Colonic mucosa (tissue), 4 donors: Measurements from ENCODE around the gene CDCA4. TPM values are rescaled to one million over a fixed set of nuclear protein-coding genes. Genes with fewer than 3 reads are reported as not detected.
A peak's percentile ranks its signal among the peaks of the same experiment; 100 is the strongest.

Experiments used
- DNase-seq: peaks from one replicate; pipeline ENCODE4 v3.0.0-alpha.2; 2020
- H3K27ac ChIP-seq: fragments of 200-600 bp; one replicate; pipeline ENCODE4 v1.8.0; 2021
- H3K27me3 ChIP-seq: fragments of 200-600 bp; one replicate; pipeline ENCODE4 v1.8.0; 2021
- H3K36me3 ChIP-seq: fragments of 200-600 bp; one replicate; pipeline ENCODE4 v1.8.0; 2021
- H3K4me1 ChIP-seq: fragments of 200-600 bp; one replicate; pipeline ENCODE4 v1.8.0; 2021; ENCODE audit warnings: mild to moderate bottlenecking
- H3K4me3 ChIP-seq: fragments of 200-600 bp; one replicate; pipeline ENCODE4 v1.8.0; 2021
- H3K9ac ChIP-seq, 2 donors: one replicate each; pipeline ENCODE4 v1.7.0; 2013; ENCODE audit warnings: control low read depth in 2 of 2, low read depth in 2 of 2, low read length in 2 of 2
- H3K9me3 ChIP-seq: fragments of 200-600 bp; one replicate; pipeline ENCODE4 v1.8.0; 2021
- intact Hi-C: fragments of 100-400 bp; cut with DNase I; formaldehyde crosslinking; loops from one replicate; pipeline ENCODE4 v1.14.1; 2022
- total RNA-seq, 2 donors: library from RNA; stranded (reverse); fragmentation: NEBNext Ultra II Directional in 1 of 2; extraction: Animal tissue kit (Norgen Biotek cat#: 25700) in 1 of 2; gene quantifications; one replicate each; pipeline ENCODE4 v1.2.1, GENCODE V29; 2021
- TF ChIP-seq, protein P1 (sequence below): fragments of 200-600 bp; IDR thresholded peaks from one replicate; pipeline ENCODE4 v1.8.0; 2022; ENCODE audit warnings: antibody characterized with exemption, mild to moderate bottlenecking
- donor health status: healthy.
- donor health status: DM: no; HTN: no; CAD: no.
- donor health status: DM: no; HTN: no; CAD: no.

CDCA4 gene
- total RNA-seq, 2 donors from 2014 or later = 8.3 to 16.3 TPM

DNA sequence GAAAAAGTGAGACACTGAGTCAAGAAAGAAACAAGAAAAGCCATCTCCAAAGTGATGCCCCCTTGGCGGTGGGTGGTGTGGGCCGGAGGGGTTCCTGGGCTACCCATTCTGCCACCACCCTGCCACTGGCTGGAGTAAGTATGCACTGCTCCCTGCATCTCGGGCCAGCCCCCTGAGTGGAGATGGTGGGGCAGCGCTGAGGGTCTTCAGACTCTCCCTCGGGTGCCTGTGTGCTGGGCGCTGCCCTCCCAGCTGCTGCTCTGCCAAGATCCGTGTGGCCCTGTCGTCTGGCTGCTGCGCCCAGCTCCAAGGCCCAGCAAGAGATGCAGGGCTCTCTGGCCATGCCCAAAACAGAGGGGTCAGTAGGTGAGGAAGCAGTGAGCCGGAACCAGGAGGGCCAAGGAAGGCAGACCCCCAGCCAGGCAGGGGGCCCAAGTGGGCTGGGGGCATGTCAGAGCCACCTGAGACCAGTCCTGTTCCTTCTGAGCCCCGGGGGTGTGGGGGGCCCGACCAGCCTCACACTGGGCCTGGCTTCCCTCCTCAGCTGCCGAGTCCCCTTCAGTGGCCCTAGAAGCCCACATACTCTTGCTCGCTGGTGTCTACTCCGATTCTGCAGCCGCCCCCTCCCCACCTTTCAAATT, 39.2 kb upstream of the CDCA4 start:
- Histone ChIP-seq H3K27ac (no peak overlapping the region), H3K4me1 (no peaks in the 10 kb centered on the region), H3K4me3 (no peak overlapping the region), H3K9me3 (no peaks in the 10 kb centered on the region), H3K27me3 (no peaks in the 10 kb centered on the region), H3K36me3 (no peaks in the 10 kb centered on the region), H3K9ac (peak overlapping the region in 1 of 2 donors; percentile 34)
- TF ChIP-seq, protein P1, sequence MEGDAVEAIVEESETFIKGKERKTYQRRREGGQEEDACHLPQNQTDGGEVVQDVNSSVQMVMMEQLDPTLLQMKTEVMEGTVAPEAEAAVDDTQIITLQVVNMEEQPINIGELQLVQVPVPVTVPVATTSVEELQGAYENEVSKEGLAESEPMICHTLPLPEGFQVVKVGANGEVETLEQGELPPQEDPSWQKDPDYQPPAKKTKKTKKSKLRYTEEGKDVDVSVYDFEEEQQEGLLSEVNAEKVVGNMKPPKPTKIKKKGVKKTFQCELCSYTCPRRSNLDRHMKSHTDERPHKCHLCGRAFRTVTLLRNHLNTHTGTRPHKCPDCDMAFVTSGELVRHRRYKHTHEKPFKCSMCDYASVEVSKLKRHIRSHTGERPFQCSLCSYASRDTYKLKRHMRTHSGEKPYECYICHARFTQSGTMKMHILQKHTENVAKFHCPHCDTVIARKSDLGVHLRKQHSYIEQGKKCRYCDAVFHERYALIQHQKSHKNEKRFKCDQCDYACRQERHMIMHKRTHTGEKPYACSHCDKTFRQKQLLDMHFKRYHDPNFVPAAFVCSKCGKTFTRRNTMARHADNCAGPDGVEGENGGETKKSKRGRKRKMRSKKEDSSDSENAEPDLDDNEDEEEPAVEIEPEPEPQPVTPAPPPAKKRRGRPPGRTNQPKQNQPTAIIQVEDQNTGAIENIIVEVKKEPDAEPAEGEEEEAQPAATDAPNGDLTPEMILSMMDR = no peak
- intact Hi-C loops = loop anchor here (10.0 kb wide), 1 partner anchor 285 kb away; no protein-coding TSS in a partner anchor
- DNase-seq = no peak

DNA sequence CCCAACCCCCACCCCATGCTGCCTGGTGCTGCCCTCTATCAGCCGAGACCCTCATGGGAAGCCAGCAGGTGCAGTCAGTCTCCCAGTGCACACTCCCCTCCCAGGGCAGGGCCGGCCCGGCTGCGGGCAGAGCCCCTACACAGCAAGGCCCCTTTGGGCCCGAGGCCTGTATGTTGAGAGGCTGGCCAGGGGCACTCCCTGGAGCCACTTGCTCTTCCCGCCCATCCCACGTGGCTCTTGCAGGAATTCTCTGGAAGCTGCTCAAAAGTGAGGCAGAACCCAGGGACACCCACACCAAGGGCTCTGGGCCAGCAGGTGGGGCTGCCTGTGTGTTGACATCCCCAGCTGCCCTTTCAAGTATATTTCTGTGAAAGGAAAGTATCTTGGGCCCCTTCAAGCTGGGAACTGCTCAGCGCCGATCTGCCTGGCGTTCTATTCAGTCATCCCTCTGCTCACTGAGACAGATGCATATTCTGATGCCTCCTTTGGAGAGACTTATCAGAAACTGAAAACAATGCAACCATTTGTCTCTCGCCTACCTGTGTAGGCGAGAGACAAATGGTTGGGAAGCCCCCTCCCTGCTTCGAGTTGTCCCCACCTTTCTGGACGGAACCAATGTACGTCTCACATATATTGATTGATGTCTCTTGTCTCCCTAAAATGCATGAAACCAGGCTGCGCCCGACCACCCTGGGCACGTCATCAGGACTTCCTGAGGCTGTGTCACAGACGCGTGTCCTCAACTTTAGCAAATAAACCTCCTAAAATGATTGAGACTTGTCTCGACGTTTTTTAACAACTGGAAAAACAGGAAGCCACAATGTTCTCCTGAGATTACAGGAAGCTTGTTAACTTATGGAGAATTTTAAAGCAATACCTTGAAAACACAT, 38.4 kb upstream of the CDCA4 start:
- DNase-seq = no peak
- no peaks in the 10 kb centered on the region for H3K9me3 ChIP-seq
- no peaks in the 10 kb centered on the region for H3K4me1 ChIP-seq
- intact Hi-C loops = loop anchor here (10.0 kb wide), 1 partner anchor 284 kb away; no protein-coding TSS in a partner anchor
- H3K27ac ChIP-seq = no peak overlapping the region
- TF ChIP-seq, protein P1 = no peak
- H3K4me3 ChIP-seq = no peak overlapping the region
- H3K27me3 ChIP-seq = no peaks in the 10 kb centered on the region
- H3K36me3 ChIP-seq = no peaks in the 10 kb centered on the region
- no peak overlapping the region for H3K9ac ChIP-seq

DNA sequence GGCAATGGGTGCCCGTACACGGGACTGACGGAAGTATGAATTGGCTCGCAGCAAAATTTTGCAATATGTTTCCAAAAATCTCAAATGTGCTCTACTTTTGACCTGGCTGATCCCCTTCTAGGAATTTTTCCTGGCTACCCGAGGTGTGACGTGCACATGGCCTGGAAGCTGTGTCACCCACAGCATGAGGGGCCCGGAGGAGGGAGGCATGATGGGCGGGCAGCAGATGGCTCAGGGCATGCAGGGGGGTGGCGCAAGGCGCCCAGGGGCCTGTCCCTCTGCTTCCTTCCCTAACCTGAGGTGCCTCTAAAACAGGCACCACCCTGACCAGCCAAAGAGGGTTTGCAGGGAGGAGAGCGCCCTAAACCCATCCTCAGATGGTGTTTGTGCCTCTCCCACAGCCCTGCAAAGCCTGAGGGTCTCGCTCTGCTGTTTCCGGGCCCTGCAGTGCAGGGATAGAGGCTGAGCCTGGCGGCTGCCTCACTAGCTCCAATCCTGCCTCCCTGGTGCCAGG, 37.7 kb upstream of the CDCA4 start:
- intact Hi-C loops = loop anchor here (10.0 kb wide), 1 partner anchor 284 kb away; no protein-coding TSS in a partner anchor
- Histone ChIP-seq H3K4me1 (no peaks in the 10 kb centered on the region), H3K9me3 (no peaks in the 10 kb centered on the region), H3K9ac (no peak overlapping the region), H3K27me3 (no peaks in the 10 kb centered on the region), H3K27ac (no peak overlapping the region), H3K4me3 (no peak overlapping the region), H3K36me3 (no peaks in the 10 kb centered on the region)
- TF ChIP-seq, protein P1 = no peak
- DNase-seq = no peak

DNA sequence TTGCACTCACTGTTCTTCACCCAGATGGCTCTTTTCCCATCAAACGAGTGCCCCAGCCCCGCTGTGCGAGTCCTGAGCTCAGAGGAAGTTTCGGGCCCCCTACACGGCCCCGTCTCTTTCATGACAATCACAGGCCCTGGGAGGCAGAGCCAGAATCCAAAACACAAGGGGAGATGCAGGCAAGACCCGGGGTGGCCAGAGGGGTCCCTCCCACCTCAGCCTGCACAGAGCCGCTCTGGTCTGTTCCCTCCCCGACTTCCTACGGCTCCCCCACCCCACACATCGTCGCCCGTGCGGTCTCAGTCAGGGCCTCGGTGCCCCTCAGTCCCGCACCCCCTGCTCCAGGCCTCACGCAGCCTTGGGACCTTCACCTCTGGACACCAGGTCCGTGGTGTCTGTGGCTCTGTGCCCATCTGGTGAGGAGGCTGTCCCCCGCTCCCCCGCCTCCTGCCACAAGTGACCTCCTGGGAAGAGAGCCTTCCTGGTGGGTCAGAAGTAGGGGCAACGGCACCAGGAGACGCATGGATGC, 35.5 kb upstream of the CDCA4 start:
- no peak overlapping the region for H3K27ac ChIP-seq
- H3K36me3 ChIP-seq = no peaks in the 10 kb centered on the region
- H3K9ac ChIP-seq = no peak overlapping the region
- no peaks in the 10 kb centered on the region for H3K4me1 ChIP-seq
- no peaks in the 10 kb centered on the region for H3K27me3 ChIP-seq
- no peak overlapping the region for H3K4me3 ChIP-seq
- no peak for DNase-seq
- intact Hi-C loops = loop anchor here (10.0 kb wide), 1 partner anchor 282 kb away; no protein-coding TSS in a partner anchor
- TF ChIP-seq, protein P1 = no peak
- H3K9me3 ChIP-seq = no peaks in the 10 kb centered on the region

DNA sequence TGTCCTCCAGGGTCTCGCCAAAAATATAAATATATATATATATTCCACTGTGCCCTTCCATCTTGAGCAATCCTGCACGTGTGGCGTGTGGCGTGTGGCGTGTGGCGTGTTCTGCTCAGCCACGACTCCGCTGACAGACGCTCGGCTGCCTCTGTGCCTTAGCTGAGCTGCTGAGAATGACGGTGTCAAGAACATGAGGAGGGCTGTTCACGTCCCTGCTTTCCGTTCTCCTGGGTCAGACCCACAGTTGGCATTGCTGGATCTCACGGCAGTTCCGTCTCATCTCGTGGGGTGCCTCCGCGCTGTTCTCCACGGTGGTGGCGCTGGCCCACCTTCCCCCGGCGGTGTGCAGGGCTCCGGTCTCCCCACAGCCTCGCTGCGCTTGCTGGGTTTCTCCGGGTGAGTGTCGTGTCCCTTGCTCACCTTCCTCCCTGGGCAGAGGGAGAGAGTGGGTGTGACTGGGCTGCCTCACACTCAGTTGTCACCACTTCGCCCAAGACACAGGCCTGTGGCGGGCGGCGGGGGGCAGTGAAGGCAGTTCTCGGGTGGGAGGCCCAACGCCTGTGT, 34.9 kb upstream of the CDCA4 start:
- Histone ChIP-seq H3K27me3 (no peaks in the 10 kb centered on the region), H3K9ac (no peak overlapping the region), H3K36me3 (no peaks in the 10 kb centered on the region), H3K4me3 (no peak overlapping the region), H3K4me1 (no peaks in the 10 kb centered on the region), H3K27ac (no peak overlapping the region), H3K9me3 (no peaks in the 10 kb centered on the region)
- intact Hi-C loops = loop anchor here (10.0 kb wide), 1 partner anchor 281 kb away; no protein-coding TSS in a partner anchor
- DNase-seq = no peak
- TF ChIP-seq, protein P1 = no peak
